ENCODE measurements around the gene SLC5A2. TPM values are rescaled to one million over a fixed set of nuclear protein-coding genes. Genes with fewer than 3 reads are reported as not detected.

The SLC5A2 gene
- total RNA-seq, 1 experiment from 2014 or later = 0.13 TPM

DNA sequence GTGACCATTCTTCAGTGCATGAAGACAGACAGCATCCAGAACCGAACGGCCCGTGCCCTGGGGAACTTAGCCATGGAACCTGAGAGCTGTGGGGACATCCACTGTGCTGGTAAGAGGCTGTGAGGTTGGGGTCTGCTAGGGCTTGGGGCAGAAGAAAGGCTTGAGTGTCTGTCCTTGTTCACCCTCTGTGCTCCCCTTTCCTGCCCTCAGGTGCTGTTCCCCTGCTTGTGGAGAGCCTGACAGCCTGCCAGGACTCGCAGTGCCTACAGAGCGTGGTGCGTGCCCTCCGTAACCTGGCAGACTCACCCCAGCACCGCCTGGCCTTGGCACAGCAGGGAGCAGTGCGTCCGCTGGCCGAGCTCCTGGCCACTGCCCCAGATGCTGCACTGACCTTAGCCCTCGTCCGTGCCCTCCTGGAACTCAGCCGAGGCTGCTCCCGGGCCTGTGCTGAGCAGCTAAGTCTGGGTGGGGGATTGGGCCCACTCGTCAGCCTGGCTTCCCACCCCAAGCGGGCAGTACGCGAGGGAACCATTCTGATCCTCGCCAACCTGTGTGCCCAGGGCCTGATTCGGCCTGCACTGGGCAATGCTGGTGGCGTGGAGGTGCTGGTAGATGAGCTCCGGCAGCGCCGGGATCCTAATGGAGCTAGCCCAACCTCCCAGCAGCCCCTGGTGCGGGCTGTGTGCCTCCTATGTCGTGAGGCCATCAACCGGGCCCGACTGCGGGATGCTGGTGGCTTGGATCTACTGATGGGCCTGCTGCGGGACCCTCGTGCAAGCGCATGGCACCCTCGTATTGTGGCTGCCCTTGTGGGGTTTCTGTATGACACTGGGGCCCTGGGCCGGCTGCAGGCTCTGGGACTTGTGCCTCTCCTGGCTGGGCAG lies 20.8 kb upstream of the SLC5A2 start:
- ChIA-PET CTCF (no interaction called here), POLR2A (ENCODE audit: unreplicated experiment) (no interaction called here)
- H3K27ac ChIP-seq = no peak overlapping the region

DNA sequence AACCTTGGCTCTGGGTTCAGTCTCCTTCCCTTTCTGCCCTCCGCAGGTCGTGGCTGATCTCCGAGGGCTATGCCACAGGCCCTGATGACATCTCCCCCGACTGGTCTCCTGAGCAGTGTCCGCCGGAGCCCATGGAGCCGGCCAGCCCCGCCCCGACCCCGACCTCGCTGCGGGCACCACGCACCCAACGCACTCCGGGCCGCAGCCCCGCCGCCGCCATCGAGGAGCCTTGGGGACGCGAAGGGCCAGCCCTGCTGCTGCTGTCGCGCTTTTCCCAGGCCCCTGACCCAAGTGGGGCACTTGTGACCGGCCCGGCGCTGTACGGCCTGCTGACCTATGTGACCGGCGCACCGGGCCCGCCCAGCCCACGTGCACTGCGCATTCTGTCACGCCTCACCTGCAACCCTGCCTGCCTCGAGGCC lies 18.6 kb upstream of the SLC5A2 start:
- Histone ChIP-seq H3K27me3 (ENCODE audit: insufficient read depth, low read depth) (no peaks in the 10 kb centered on the region), H4K20me1 (ENCODE audit: insufficient read depth) (no peaks in the 10 kb centered on the region; the same call in 1 of the 2 replicates), H2AFZ (no peak overlapping the region), H3K27ac (no peak overlapping the region), H3K9me3 (ENCODE audit: insufficient read depth, low read depth) (no peaks in the 10 kb centered on the region), H3F3A (ENCODE audit: insufficient read depth, low read depth) (peaks cover 12% of the 10 kb centered on the region; the same call in 1 of the 2 replicates), H3K4me3 (no peak overlapping the region), H3K4me2 (no peak overlapping the region), H3K9me2 (ENCODE audit: insufficient read depth) (no peaks in the 10 kb centered on the region), H3K79me2 (ENCODE audit: low read depth) (peaks cover 14% of the 10 kb centered on the region), H3K4me1 (replicated peaks; ENCODE audit: insufficient read depth) (peaks cover 9% of the 10 kb centered on the region), H3K36me3 (ENCODE audit: low read depth) (no peaks in the 10 kb centered on the region)
- intact Hi-C loops (cut with micrococcal nuclease; ENCODE audit: unreplicated experiment) = no loop called here
- ChIA-PET CTCF (no interaction called here), POLR2A (ENCODE audit: unreplicated experiment) (no interaction called here)
- TF ChIP-seq EZH2 (IDR thresholded peaks at IDR 0.05; ENCODE audit: low read depth) = no peak
- BruUV-seq (replicated peaks) = no TSS peak
- DNase-seq = no peak

More for the DNA sequence above, 20.8 kb upstream of the SLC5A2 start:
- no TSS peak for BruUV-seq (replicated peaks)
- Histone ChIP-seq H3K79me2 (ENCODE audit: low read depth) (peaks cover 31% of the 10 kb centered on the region), H3F3A (ENCODE audit: insufficient read depth, low read depth) (peaks cover 29% of the 10 kb centered on the region), H3K4me3 (no peak overlapping the region), H2AFZ (no peak overlapping the region), H4K20me1 (ENCODE audit: insufficient read depth) (peaks cover 7% of the 10 kb centered on the region), H3K4me2 (no peak overlapping the region), H3K9me2 (ENCODE audit: insufficient read depth) (no peaks in the 10 kb centered on the region), H3K36me3 (ENCODE audit: low read depth) (no peaks in the 10 kb centered on the region), H3K27me3 (ENCODE audit: insufficient read depth, low read depth) (no peaks in the 10 kb centered on the region), H3K4me1 (replicated peaks; ENCODE audit: insufficient read depth) (peaks cover 17% of the 10 kb centered on the region), H3K9me3 (ENCODE audit: insufficient read depth, low read depth) (no peaks in the 10 kb centered on the region)
- DNase-seq = no peak
- TF ChIP-seq EZH2 (IDR thresholded peaks at IDR 0.05; ENCODE audit: low read depth) = no peak
- TF ChIP-seq, protein P1, sequence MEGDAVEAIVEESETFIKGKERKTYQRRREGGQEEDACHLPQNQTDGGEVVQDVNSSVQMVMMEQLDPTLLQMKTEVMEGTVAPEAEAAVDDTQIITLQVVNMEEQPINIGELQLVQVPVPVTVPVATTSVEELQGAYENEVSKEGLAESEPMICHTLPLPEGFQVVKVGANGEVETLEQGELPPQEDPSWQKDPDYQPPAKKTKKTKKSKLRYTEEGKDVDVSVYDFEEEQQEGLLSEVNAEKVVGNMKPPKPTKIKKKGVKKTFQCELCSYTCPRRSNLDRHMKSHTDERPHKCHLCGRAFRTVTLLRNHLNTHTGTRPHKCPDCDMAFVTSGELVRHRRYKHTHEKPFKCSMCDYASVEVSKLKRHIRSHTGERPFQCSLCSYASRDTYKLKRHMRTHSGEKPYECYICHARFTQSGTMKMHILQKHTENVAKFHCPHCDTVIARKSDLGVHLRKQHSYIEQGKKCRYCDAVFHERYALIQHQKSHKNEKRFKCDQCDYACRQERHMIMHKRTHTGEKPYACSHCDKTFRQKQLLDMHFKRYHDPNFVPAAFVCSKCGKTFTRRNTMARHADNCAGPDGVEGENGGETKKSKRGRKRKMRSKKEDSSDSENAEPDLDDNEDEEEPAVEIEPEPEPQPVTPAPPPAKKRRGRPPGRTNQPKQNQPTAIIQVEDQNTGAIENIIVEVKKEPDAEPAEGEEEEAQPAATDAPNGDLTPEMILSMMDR (conservative IDR thresholded peaks at IDR 0.05) = no peak
- intact Hi-C loops (cut with micrococcal nuclease; ENCODE audit: unreplicated experiment) = no loop called here

DNA sequence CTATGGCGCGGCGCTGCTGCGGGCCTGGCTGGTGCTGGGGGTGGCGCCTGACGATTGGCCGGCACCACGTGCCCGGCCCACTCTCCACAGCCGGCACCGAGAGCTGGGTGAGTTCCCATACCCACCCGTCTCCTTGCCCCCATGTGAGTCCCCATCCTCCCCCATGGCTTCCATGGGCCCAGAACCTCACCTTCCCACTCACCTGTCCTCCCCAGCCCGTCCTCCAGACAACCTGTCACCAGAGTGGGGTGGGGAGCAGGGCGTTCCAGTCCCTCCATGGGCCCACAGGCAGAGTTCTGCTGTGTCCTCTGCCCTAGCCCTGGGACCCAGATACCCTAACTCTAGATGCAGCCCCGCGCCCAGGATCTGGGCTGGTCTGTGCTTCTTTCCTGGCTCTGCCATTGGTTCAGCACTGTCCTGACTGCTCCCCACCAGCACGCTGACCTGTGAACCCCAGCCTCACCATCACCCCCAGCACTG lies 18.1 kb upstream of the SLC5A2 start:
- H3K27me3 ChIP-seq (ENCODE audit: insufficient read depth, low read depth) = no peaks in the 10 kb centered on the region
- BruUV-seq (replicated peaks) = no TSS peak
- no peak overlapping the region for H2AFZ ChIP-seq
- CTCF ChIA-PET = no interaction called here
- no peak overlapping the region for H3K4me3 ChIP-seq
- no peaks in the 10 kb centered on the region for H3K36me3 ChIP-seq (ENCODE audit: low read depth)
- DNase-seq = no peak
- TF ChIP-seq, protein P1 (conservative IDR thresholded peaks at IDR 0.05) = no peak
- no peak for TF ChIP-seq EZH2 (IDR thresholded peaks at IDR 0.05; ENCODE audit: low read depth)
- no peaks in the 10 kb centered on the region; the same call in 1 of the 2 replicates for H4K20me1 ChIP-seq (ENCODE audit: insufficient read depth)
- intact Hi-C loops (cut with micrococcal nuclease; ENCODE audit: unreplicated experiment) = no loop called here
- H3K4me1 ChIP-seq (replicated peaks; ENCODE audit: insufficient read depth) = peaks cover 9% of the 10 kb centered on the region
- H3K4me2 ChIP-seq = no peak overlapping the region
- no peaks in the 10 kb centered on the region for H3K9me3 ChIP-seq (ENCODE audit: insufficient read depth, low read depth)
- no peaks in the 10 kb centered on the region for H3K9me2 ChIP-seq (ENCODE audit: insufficient read depth)
- H3K27ac ChIP-seq = no peak overlapping the region
- H3F3A ChIP-seq (ENCODE audit: insufficient read depth, low read depth) = peaks cover 12% of the 10 kb centered on the region; the same call in 1 of the 2 replicates
- POLR2A ChIA-PET (ENCODE audit: unreplicated experiment) = no interaction called here
- H3K79me2 ChIP-seq (ENCODE audit: low read depth) = peaks cover 14% of the 10 kb centered on the region

All from PC-9 (cell line).